ENCODE results near the gene RBM33. TPM values are rescaled to one million over a fixed set of nuclear protein-coding genes. Genes with fewer than 3 reads are reported as not detected.

Gene RBM33
- total and polyA plus RNA-seq, 2 of the 13 experiments (the other 11 are each of a cell fraction or from before 2014, with no cell fraction given), result 12.4 to 28.9 TPM

- peak; percentile 45 for TF ChIP-seq YY1 (IDR thresholded peaks at IDR 0.05; ENCODE audit: insufficient read depth, insufficient replicate concordance, low read depth, low read length)
- TF ChIP-seq ZNF773 (CRISPR knock-in tag; IDR thresholded peaks at IDR 0.05; ENCODE audit: borderline replicate concordance), result no peak
- TF ChIP-seq ZNF18 (CRISPR knock-in tag; IDR thresholded peaks at IDR 0.05; ENCODE audit: insufficient replicate concordance), result no peak
- TF ChIP-seq TSC22D2 (CRISPR knock-in tag; IDR thresholded peaks at IDR 0.05; ENCODE audit: borderline replicate concordance), result 0 out of 2 replicates have a peak, but pooled peaks have one; percentile 25
- no peak for TF ChIP-seq NCOR1 (IDR thresholded peaks at IDR 0.05; ENCODE audit: borderline replicate concordance, low read length)
- TF ChIP-seq ZNF343 (CRISPR knock-in tag; IDR thresholded peaks at IDR 0.05), result no peak
- peak; percentile 33; the same call in 1 of the 2 replicates for TF ChIP-seq BORCS8-MEF2B (CRISPR knock-in tag; IDR thresholded peaks at IDR 0.05)
- TF ChIP-seq ARNTL (CRISPR knock-in tag; IDR thresholded peaks at IDR 0.05), result no peak
- TF ChIP-seq ZNF251 (CRISPR knock-in tag; IDR thresholded peaks at IDR 0.05), result no peak
- TF ChIP-seq MEF2D (CRISPR knock-in tag; IDR thresholded peaks at IDR 0.05), result no peak
- TF ChIP-seq ZFAT (CRISPR knock-in tag; conservative IDR thresholded peaks at IDR 0.05), result no peak
- TF ChIP-seq ATF5 (CRISPR knock-in tag; IDR thresholded peaks at IDR 0.05; ENCODE audit: low read depth), result no peak
- no peak for TF ChIP-seq MAFK (conservative IDR thresholded peaks at IDR 0.05 in 1 of 2, IDR thresholded peaks at IDR 0.05 in 1 of 2; ENCODE audit: low read length in 2 of 2)
- no peak for TF ChIP-seq FOXA1 (IDR thresholded peaks at IDR 0.05)
- no peak for TF ChIP-seq FOXA1 (CRISPR knock-in tag; IDR thresholded peaks at IDR 0.05)
- TF ChIP-seq CEBPZ (IDR thresholded peaks at IDR 0.05; ENCODE audit: low read length), result no peak
- TF ChIP-seq ZNF564 (CRISPR knock-in tag; IDR thresholded peaks at IDR 0.05), result no peak
- no peak for TF ChIP-seq ZBTB1 (CRISPR knock-in tag; IDR thresholded peaks at IDR 0.05; ENCODE audit: borderline replicate concordance)
- TF ChIP-seq ZNF501 (CRISPR knock-in tag; IDR thresholded peaks at IDR 0.05), result no peak
- TF ChIP-seq KLF16 (CRISPR knock-in tag; IDR thresholded peaks at IDR 0.05), result no peak
- TF ChIP-seq IKZF5 (CRISPR knock-in tag; IDR thresholded peaks at IDR 0.05), result peak; percentile 20; the same call in 1 of the 2 replicates
- no peak for TF ChIP-seq HOXA9 (CRISPR knock-in tag; IDR thresholded peaks at IDR 0.05; ENCODE audit: borderline replicate concordance)
Measured at GRCh38 chr7:155815332-155816191, 171.1 kb downstream of the RBM33 start (continued).
